ENCODE data around the gene NTS. TPM values are rescaled to one million over a fixed set of nuclear protein-coding genes. Genes with fewer than 3 reads are reported as not detected.

The NTS gene, protein sequence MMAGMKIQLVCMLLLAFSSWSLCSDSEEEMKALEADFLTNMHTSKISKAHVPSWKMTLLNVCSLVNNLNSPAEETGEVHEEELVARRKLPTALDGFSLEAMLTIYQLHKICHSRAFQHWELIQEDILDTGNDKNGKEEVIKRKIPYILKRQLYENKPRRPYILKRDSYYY
- not detected in 2 replicates for total RNA-seq

DNA sequence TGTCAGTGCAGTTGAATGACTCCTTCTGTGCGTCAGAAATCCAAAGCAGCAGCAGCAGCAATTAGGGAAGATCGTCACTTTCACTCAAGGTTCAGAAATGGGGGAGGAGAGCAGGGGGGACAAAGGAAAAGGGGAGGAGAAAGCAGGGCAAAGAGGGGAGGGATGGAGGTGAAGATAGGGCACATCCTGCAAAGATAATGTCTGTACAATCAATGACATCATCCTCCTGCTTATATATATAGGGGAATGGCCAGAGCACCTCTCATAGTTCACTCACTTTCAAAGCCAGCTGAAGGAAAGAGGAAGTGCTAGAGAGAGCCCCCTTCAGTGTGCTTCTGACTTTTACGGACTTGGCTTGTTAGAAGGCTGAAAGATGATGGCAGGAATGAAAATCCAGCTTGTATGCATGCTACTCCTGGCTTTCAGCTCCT lies at the start of gene NTS:
NTS (plus strand) TSS at position 265 of the 431 bp plus-strand sequence; CDS start at position 374, 109 bp downstream.

DNA sequence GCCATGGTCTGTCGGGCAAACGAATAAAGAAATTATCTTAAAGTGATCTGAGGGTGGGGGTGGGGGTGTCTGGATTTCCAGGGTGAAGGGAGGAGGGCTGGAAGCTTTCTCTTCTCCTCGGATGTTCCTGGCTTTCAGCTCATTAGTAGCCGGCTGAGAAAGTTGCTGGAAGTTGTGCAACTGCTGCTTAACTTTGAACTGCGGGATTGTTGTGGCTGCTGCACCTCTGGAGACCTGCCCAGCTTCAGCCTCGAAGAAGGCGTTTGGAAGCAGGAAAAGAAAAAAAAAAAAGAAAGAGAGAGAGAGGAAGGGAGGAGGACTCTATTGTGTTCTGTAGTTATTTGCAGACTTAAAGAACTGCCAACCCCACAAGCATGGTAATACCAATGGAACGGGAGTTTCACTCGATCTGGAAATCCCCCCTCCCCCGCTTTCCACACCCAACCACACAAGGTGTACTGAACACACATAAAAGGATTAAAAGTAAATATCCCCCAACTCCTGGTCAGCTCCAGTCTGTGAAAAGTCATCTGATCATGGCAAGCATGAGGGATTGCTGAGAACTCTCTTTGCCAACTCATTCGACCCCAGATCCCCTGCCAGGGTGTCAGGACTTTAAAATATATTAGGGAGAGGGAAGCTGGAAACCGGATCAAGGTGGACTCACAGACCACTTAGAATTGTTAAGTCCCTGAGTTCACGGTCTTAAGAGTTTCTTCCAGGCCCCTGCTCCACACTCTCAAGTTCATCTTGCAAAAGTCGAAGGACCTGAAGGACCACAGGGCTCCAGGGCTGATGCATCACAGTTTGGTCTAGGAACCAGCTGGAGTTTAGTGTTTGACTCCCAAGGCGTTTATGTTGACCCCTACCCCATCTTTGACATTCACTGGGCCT lies 37.7 kb upstream of the NTS start, which contains the start of gene RASSF9:
RASSF9 (minus strand) TSS at position 213 of the 894 bp plus-strand sequence; CDS start at position 5, 208 bp downstream.

Other genes starting within 250 kb of the NTS start
- gene RASSF9, start 37.9 kb upstream of the NTS start, total RNA-seq = under 0.01 and 0.76 TPM in 2 replicates

All from placental epithelial cell (primary cell).